Measurements from ENCODE around the gene SLC19A2. TPM values are rescaled to one million over a fixed set of nuclear protein-coding genes. Genes with fewer than 3 reads are reported as not detected.

Gene SLC19A2
- polyA plus RNA-seq, 1 of the 3 experiments (the other 2 are of a cell fraction): 3.4 TPM

DNA sequence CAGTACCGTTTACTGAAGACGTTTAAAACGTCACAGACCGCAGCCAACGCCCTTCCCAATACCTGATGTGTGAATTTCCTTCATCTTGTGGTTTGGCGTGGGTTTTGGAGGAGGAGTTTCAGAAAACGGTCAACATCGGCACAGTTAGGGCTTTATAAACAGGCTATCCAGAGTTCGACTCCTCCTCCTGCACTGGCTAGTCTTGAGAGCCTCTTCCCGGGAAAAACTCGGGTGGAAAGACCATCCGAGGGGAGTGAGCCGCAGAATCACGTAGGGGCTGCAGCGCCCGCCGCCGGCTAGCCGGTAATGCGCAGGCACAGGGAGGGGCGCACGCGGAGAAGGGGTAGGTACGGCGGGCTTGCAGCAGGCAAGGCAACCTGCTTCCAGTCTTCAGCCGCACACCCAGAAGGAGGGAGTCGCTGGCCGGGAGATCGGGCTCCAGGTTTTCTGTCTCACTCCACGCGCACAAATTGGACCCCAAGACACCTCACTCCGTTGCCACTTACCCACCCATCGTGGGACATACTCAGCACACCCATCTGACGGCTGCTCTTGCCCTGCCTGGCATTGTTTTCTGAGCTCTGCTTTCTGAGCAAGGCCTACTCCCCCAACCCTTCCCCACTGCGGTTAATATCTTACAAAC is 25.4 kb downstream of the SLC19A2 start:
- peaks cover 2 to 5% of the 10 kb centered on the region in 2 experiments for H3K36me3 ChIP-seq (replicated peaks in 1 of 2; ENCODE audit: control insufficient read depth in 1 of 2, insufficient read depth in 2 of 2, low read length in 1 of 2)
- no peaks in the 10 kb centered on the region for H3K27me3 ChIP-seq (ENCODE audit: insufficient read depth)
- H3K9ac ChIP-seq: no peak overlapping the region
- no peak overlapping the region for H3K27ac ChIP-seq (ENCODE audit: low read depth in 2 of 2, low read length in 1 of 2)
- H2AFZ ChIP-seq (ENCODE audit: low read depth): no peak overlapping the region
- no peak overlapping the region; a peak in 1 of 4 replicates for H3K4me3 ChIP-seq (ENCODE audit: low read depth in 2 of 2, low read length in 1 of 2)
- peak; percentile 10 for DNase-seq
- H3K9me3 ChIP-seq: peaks cover 8% of the 10 kb centered on the region; the same call in 1 of the 2 replicates
- H3K79me2 ChIP-seq (ENCODE audit: insufficient read depth): no peaks in the 10 kb centered on the region
- peaks cover 4% of the 10 kb centered on the region for H3F3A ChIP-seq (replicated peaks; ENCODE audit: insufficient read depth)
- H3K9me2 ChIP-seq: no peaks in the 10 kb centered on the region
- CTCF ChIA-PET: interaction anchor here (1.1 to 1.2 kb wide), 2 partner anchors 9 to 87 kb away, joined by 3 to 4 read pairs; no protein-coding TSS in a partner anchor
- no peaks in the 10 kb centered on the region for H4K20me1 ChIP-seq (ENCODE audit: insufficient read depth)
- H3K4me2 ChIP-seq: no peak overlapping the region
- no peak for TF ChIP-seq RAD21 (IDR thresholded peaks at IDR 0.05; ENCODE audit: low read length)
- TF ChIP-seq FOXJ3 (CRISPR knock-in tag; IDR thresholded peaks at IDR 0.05): no peak
- no peak for TF ChIP-seq NRF1 (IDR thresholded peaks at IDR 0.05; ENCODE audit: low read depth, low read length)
- TF ChIP-seq RFX5 (IDR thresholded peaks at IDR 0.05; ENCODE audit: low read length): no peak
- TF ChIP-seq GATA2 (CRISPR knock-in tag; IDR thresholded peaks at IDR 0.05): no peak
- TF ChIP-seq, protein P1, sequence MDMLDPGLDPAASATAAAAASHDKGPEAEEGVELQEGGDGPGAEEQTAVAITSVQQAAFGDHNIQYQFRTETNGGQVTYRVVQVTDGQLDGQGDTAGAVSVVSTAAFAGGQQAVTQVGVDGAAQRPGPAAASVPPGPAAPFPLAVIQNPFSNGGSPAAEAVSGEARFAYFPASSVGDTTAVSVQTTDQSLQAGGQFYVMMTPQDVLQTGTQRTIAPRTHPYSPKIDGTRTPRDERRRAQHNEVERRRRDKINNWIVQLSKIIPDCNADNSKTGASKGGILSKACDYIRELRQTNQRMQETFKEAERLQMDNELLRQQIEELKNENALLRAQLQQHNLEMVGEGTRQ (IDR thresholded peaks at IDR 0.05; ENCODE audit: borderline replicate concordance, low read depth, low read length): no peak
- no peak for TF ChIP-seq GABPA (IDR thresholded peaks at IDR 0.05; ENCODE audit: low read depth)
- TF ChIP-seq, protein P2, sequence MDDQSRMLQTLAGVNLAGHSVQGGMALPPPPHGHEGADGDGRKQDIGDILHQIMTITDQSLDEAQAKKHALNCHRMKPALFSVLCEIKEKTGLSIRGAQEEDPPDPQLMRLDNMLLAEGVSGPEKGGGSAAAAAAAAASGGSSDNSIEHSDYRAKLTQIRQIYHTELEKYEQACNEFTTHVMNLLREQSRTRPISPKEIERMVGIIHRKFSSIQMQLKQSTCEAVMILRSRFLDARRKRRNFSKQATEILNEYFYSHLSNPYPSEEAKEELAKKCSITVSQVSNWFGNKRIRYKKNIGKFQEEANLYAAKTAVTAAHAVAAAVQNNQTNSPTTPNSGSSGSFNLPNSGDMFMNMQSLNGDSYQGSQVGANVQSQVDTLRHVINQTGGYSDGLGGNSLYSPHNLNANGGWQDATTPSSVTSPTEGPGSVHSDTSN (IDR thresholded peaks at IDR 0.05): no peak
- TF ChIP-seq NFIC (IDR thresholded peaks at IDR 0.05; ENCODE audit: borderline replicate concordance): no peak
- no peak for TF ChIP-seq FOSL2 (IDR thresholded peaks at IDR 0.05; ENCODE audit: borderline replicate concordance, low read depth)
- TF ChIP-seq, protein P3, sequence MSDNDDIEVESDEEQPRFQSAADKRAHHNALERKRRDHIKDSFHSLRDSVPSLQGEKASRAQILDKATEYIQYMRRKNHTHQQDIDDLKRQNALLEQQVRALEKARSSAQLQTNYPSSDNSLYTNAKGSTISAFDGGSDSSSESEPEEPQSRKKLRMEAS (IDR thresholded peaks at IDR 0.05; ENCODE audit: low read depth): no peak
- TF ChIP-seq TEAD4 (IDR thresholded peaks at IDR 0.05; ENCODE audit: borderline replicate concordance, insufficient read depth): no peak
- TF ChIP-seq, protein P4, sequence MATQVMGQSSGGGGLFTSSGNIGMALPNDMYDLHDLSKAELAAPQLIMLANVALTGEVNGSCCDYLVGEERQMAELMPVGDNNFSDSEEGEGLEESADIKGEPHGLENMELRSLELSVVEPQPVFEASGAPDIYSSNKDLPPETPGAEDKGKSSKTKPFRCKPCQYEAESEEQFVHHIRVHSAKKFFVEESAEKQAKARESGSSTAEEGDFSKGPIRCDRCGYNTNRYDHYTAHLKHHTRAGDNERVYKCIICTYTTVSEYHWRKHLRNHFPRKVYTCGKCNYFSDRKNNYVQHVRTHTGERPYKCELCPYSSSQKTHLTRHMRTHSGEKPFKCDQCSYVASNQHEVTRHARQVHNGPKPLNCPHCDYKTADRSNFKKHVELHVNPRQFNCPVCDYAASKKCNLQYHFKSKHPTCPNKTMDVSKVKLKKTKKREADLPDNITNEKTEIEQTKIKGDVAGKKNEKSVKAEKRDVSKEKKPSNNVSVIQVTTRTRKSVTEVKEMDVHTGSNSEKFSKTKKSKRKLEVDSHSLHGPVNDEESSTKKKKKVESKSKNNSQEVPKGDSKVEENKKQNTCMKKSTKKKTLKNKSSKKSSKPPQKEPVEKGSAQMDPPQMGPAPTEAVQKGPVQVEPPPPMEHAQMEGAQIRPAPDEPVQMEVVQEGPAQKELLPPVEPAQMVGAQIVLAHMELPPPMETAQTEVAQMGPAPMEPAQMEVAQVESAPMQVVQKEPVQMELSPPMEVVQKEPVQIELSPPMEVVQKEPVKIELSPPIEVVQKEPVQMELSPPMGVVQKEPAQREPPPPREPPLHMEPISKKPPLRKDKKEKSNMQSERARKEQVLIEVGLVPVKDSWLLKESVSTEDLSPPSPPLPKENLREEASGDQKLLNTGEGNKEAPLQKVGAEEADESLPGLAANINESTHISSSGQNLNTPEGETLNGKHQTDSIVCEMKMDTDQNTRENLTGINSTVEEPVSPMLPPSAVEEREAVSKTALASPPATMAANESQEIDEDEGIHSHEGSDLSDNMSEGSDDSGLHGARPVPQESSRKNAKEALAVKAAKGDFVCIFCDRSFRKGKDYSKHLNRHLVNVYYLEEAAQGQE (IDR thresholded peaks at IDR 0.05; ENCODE audit: low read depth, low read length): no peak
- no peak for TF ChIP-seq MXI1 (IDR thresholded peaks at IDR 0.05; ENCODE audit: low read depth, low read length)
- TF ChIP-seq ELF1 (IDR thresholded peaks at IDR 0.05): no peak
- no peak for TF ChIP-seq POLR2AphosphoS5 (IDR thresholded peaks at IDR 0.05; ENCODE audit: low read depth, low read length)
- TF ChIP-seq FOXM1 (IDR thresholded peaks at IDR 0.05; ENCODE audit: low read depth): no peak
- no peak for TF ChIP-seq CHD2 (IDR thresholded peaks at IDR 0.05; ENCODE audit: low read length, partially characterized antibody)
- TF ChIP-seq YY1 (IDR thresholded peaks at IDR 0.05; ENCODE audit: low read depth): no peak
- TF ChIP-seq, protein P5, sequence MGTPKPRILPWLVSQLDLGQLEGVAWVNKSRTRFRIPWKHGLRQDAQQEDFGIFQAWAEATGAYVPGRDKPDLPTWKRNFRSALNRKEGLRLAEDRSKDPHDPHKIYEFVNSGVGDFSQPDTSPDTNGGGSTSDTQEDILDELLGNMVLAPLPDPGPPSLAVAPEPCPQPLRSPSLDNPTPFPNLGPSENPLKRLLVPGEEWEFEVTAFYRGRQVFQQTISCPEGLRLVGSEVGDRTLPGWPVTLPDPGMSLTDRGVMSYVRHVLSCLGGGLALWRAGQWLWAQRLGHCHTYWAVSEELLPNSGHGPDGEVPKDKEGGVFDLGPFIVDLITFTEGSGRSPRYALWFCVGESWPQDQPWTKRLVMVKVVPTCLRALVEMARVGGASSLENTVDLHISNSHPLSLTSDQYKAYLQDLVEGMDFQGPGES (IDR thresholded peaks at IDR 0.05; ENCODE audit: low read depth, low read length): no peak
- 48% methylated on average over 13 of the region's 35 CpGs for WGBS (ENCODE audit: low lambda C conversion rate)
- POLR2A ChIA-PET: no interaction called here
- H3K4me1 ChIP-seq (ENCODE audit: control insufficient read depth in 1 of 2, insufficient read depth in 2 of 2, low read depth in 1 of 2, low read length in 1 of 2): peaks cover 0 to 2% of the 10 kb centered on the region in 2 experiments; a peak in 1 of 4 replicates

All from SK-N-SH (cell line).